ENCODE measurements around the gene SCUBE3. TPM values are rescaled to one million over a fixed set of nuclear protein-coding genes. Genes with fewer than 3 reads are reported as not detected.

The SCUBE3 gene
- total and polyA plus RNA-seq, 2 experiments from 2014 or later = 0.39 to 1.1 TPM

- TF ChIP-seq CTCF (conservative IDR thresholded peaks at IDR 0.05; ENCODE audit: low read depth in 2 of 2) (no peak), ZNF114 (CRISPR knock-in tag; IDR thresholded peaks at IDR 0.05) (no peak), ZNF462 (CRISPR knock-in tag; IDR thresholded peaks at IDR 0.05) (no peak), JUNB (IDR thresholded peaks at IDR 0.05; ENCODE audit: unreplicated experiment) (no peak), EZH2 (IDR thresholded peaks at IDR 0.05; ENCODE audit: low read depth, unreplicated experiment) (no peak), POLR2AphosphoS5 (IDR thresholded peaks at IDR 0.05; ENCODE audit: low read depth) (no peak)
Measured at GRCh38 chr6:35278708-35279107, 65.0 kb downstream of the SCUBE3 start (continued).

GRCh38 chr6:35280903-35281302 lies 67.1 kb downstream of the SCUBE3 start:
- no peak for DNase-seq (ENCODE audit: low spot score)
- TF ChIP-seq STAT1 (IDR thresholded peaks at IDR 0.05; ENCODE audit: unreplicated experiment) = no peak
- TF ChIP-seq CTCF (conservative IDR thresholded peaks at IDR 0.05; ENCODE audit: low read depth in 2 of 2) = no peak
- TF ChIP-seq NANOG (IDR thresholded peaks at IDR 0.05; ENCODE audit: borderline replicate concordance) = no peak
- TF ChIP-seq ETS1 (IDR thresholded peaks at IDR 0.05) = no peak
- no peak for TF ChIP-seq ZNF114 (CRISPR knock-in tag; IDR thresholded peaks at IDR 0.05)
- no peak for TF ChIP-seq EZH2phosphoT487 (IDR thresholded peaks at IDR 0.05; ENCODE audit: unreplicated experiment)
- TF ChIP-seq JUNB (IDR thresholded peaks at IDR 0.05; ENCODE audit: unreplicated experiment) = no peak
- no peak for TF ChIP-seq POLR2AphosphoS5 (IDR thresholded peaks at IDR 0.05; ENCODE audit: low read depth)
- TF ChIP-seq CREB1 (CRISPR knock-in tag; IDR thresholded peaks at IDR 0.05; ENCODE audit: low read depth) = no peak
- TF ChIP-seq ZNF331 (CRISPR knock-in tag; IDR thresholded peaks at IDR 0.05; ENCODE audit: low read depth) = no peak

More at GRCh38 chr6:35280903-35281302, 67.1 kb downstream of the SCUBE3 start:
- H3K36me3 ChIP-seq (ENCODE audit: insufficient read depth) = no peaks in the 10 kb centered on the region
- ATAC-seq = no peak
- no peaks in the 10 kb centered on the region for H3K79me2 ChIP-seq (replicated peaks; ENCODE audit: insufficient read depth)
- Mint-ChIP-seq H3K27me3 (ENCODE audit: insufficient read depth, low read depth, poor library complexity) (no peaks in the 10 kb centered on the region), H3K4me1 (no peaks in the 10 kb centered on the region), H3K9me3 (no peaks in the 10 kb centered on the region), H3K27ac (no peak overlapping the region), H3K36me3 (ENCODE audit: low read depth) (no peaks in the 10 kb centered on the region; the same call in 2 of the 3 replicates), H3K4me3 (no peak overlapping the region)
- no peak overlapping the region for H3K4me2 ChIP-seq
- peaks cover 4% of the 10 kb centered on the region; the same call in 1 of the 2 replicates for H4K20me1 ChIP-seq (replicated peaks; ENCODE audit: insufficient read depth)
- H3K27me3 ChIP-seq (ENCODE audit: insufficient read depth) = no peaks in the 10 kb centered on the region
- H3K4me3 ChIP-seq = no peak overlapping the region
- H3K4me1 ChIP-seq (ENCODE audit: insufficient read depth) = no peaks in the 10 kb centered on the region
- H2AFZ ChIP-seq = no peak overlapping the region
- H3K9me2 ChIP-seq (ENCODE audit: insufficient read depth) = no peaks in the 10 kb centered on the region
- no peak overlapping the region for H3K27ac ChIP-seq (ENCODE audit: low read depth)
- no peaks in the 10 kb centered on the region for H3F3A ChIP-seq (replicated peaks; ENCODE audit: low read depth)

Data from GM23338 (cell line).